Natural killer cell (primary cell): ENCODE results near the gene CMTM1. TPM values are rescaled to one million over a fixed set of nuclear protein-coding genes. Genes with fewer than 3 reads are reported as not detected.
A peak's percentile ranks its signal among the peaks of the same experiment; 100 is the strongest.

ENCODE experiments used
- ATAC-seq, 3 donors: fragments of 150-1000 bp in 2 of 3; fragments of 200-7000 bp in 1 of 3; cut with Tn5 transposase; 1 replicate in 1 of 3; 2 replicates in 2 of 3; pipeline ENCODE4 v1.10.0; 2021; ENCODE audit warnings: mild to moderate bottlenecking in 2 of 3, moderate library complexity in 2 of 3
- DNase-seq, 2 donors: peaks; one replicate each; pipeline versions ENCODE4 v3.0.0 to v3.0.0-alpha.2; 2013 to 2021; ENCODE audit warnings: mixed read lengths in 1 of 2
- H3K27ac ChIP-seq: one replicate; pipeline ENCODE4 v1.5.1; 2013; ENCODE audit warnings: mild to moderate bottlenecking, low read length
- H3K27me3 ChIP-seq: one replicate; pipeline ENCODE4 v1.6.1; 2013; ENCODE audit warnings: low read length; ENCODE audit not compliant: control insufficient read depth, insufficient read depth
- H3K36me3 ChIP-seq: one replicate; pipeline ENCODE4 v1.6.1; 2013; ENCODE audit warnings: low read length; ENCODE audit not compliant: control insufficient read depth, insufficient read depth
- H3K4me1 ChIP-seq: one replicate; pipeline ENCODE4 v1.6.1; 2013; ENCODE audit warnings: low read length; ENCODE audit not compliant: control insufficient read depth, insufficient read depth
- H3K4me3 ChIP-seq: one replicate; pipeline ENCODE4 v1.5.1; 2013; ENCODE audit warnings: low read length
- H3K9me3 ChIP-seq: one replicate; pipeline ENCODE4 v1.6.1; 2013; ENCODE audit warnings: low read length; ENCODE audit not compliant: control insufficient read depth, insufficient read depth
- H3K27ac Mint-ChIP-seq, 2 donors: one replicate each; pipeline ENCODE4 v1.8.0; 2022; ENCODE audit warnings: mild to moderate bottlenecking in 2 of 2, mixed read lengths in 2 of 2, moderate library complexity in 1 of 2
- H3K27me3 Mint-ChIP-seq, 2 donors: one replicate each; pipeline ENCODE4 v1.8.0; 2022; ENCODE audit warnings: low read depth in 2 of 2, mixed read lengths in 2 of 2
- H3K36me3 Mint-ChIP-seq: one replicate; pipeline ENCODE4 v1.8.0; 2022; ENCODE audit warnings: mixed read lengths
- H3K4me1 Mint-ChIP-seq, 2 donors: one replicate each; pipeline ENCODE4 v1.8.0; 2022; ENCODE audit warnings: mixed read lengths in 2 of 2
- H3K4me3 Mint-ChIP-seq: one replicate; pipeline ENCODE4 v1.8.0; 2022; ENCODE audit warnings: mild to moderate bottlenecking, moderate library complexity, mixed read lengths
- H3K9me3 Mint-ChIP-seq, 2 donors: one replicate each; pipeline ENCODE4 v1.8.0; 2022; ENCODE audit warnings: mixed read lengths in 2 of 2
- CTCF ChIP-seq: fragments of 200-600 bp; IDR thresholded peaks from one replicate; pipeline ENCODE4 v1.8.0; 2022; ENCODE audit warnings: antibody characterized with exemption
- WGBS: methylation state at CpG from one replicate; pipeline ENCODE4 v1.1.7; 2013; ENCODE audit warnings: missing lambda C conversion rate; ENCODE audit not compliant: insufficient coverage; 5-methylcytosine and 5-hydroxymethylcytosine counted together
- intact Hi-C: fragments of 100-400 bp; cut with micrococcal nuclease; formaldehyde crosslinking; loops from one replicate; pipeline ENCODE4 v1.14.2; 2022
- total RNA-seq, 4 donors: library from RNA; stranded (reverse); fragments of 120-200 nt in 1 of 4; gene quantifications; one replicate each; pipeline versions ENCODE4 v1.2.3 to v1.2.4, GENCODE V29; 2013 to 2022

CMTM1 gene
- total RNA-seq, 3 donors from 2014 or later (not counting 1 experiment from before 2014, with no cell fraction given), result 4.4 to 8.5 (median 7.8) TPM

GRCh38 chr16:66541388-66542355, 24.6 kb upstream of the CMTM1 start:
- Mint-ChIP-seq H3K27me3 (no peaks in the 10 kb centered on the region), H3K4me1 (peaks cover 5 to 20% of the 10 kb centered on the region in 2 donors), H3K9me3 (no peaks in the 10 kb centered on the region), H3K27ac (no peak overlapping the region), H3K36me3 (no peaks in the 10 kb centered on the region), H3K4me3 (no peak overlapping the region)
- Histone ChIP-seq H3K9me3 (no peaks in the 10 kb centered on the region), H3K4me1 (peaks cover 11% of the 10 kb centered on the region), H3K36me3 (no peaks in the 10 kb centered on the region), H3K4me3 (no peak overlapping the region), H3K27me3 (no peaks in the 10 kb centered on the region), H3K27ac (no peak overlapping the region)
- TF ChIP-seq CTCF, result no peak
- ATAC-seq (no peak), DNase-seq (no peak)
- intact Hi-C loops, result no loop called here
- 95% methylated on average over 18 of the region's 18 CpGs for WGBS

GRCh38 chr16:66542396-66542795, 23.8 kb upstream of the CMTM1 start:
- H3K27me3 ChIP-seq, result no peaks in the 10 kb centered on the region
- H3K36me3 ChIP-seq, result no peaks in the 10 kb centered on the region
- no peaks in the 10 kb centered on the region for H3K9me3 ChIP-seq
- H3K4me3 ChIP-seq, result no peak overlapping the region
- WGBS, result 90% methylated on average over 3 of the region's 3 CpGs
- intact Hi-C loops, result no loop called here
- peaks cover 16% of the 10 kb centered on the region for H3K4me1 ChIP-seq
- DNase-seq, result no peak
- Mint-ChIP-seq H3K36me3 (no peaks in the 10 kb centered on the region), H3K27me3 (no peaks in the 10 kb centered on the region), H3K27ac (no peak overlapping the region), H3K4me1 (peaks cover 8 to 28% of the 10 kb centered on the region in 2 donors), H3K4me3 (no peak overlapping the region), H3K9me3 (no peaks in the 10 kb centered on the region)
- no peak overlapping the region for H3K27ac ChIP-seq
- no peak for TF ChIP-seq CTCF
- ATAC-seq, result no peak

- H3K27me3 Mint-ChIP-seq, result no peaks in the 10 kb centered on the region
- H3K9me3 Mint-ChIP-seq, result no peaks in the 10 kb centered on the region
- no peak overlapping the region for H3K4me3 Mint-ChIP-seq
- H3K36me3 Mint-ChIP-seq, result no peaks in the 10 kb centered on the region
- 93% methylated on average over 6 of the region's 6 CpGs for WGBS
- no peak for TF ChIP-seq CTCF
- DNase-seq (no peak), ATAC-seq (no peak)
- intact Hi-C loops, result no loop called here
- H3K27me3 ChIP-seq, result no peaks in the 10 kb centered on the region
- no peak overlapping the region for H3K27ac ChIP-seq
- no peaks in the 10 kb centered on the region for H3K9me3 ChIP-seq
- H3K4me1 Mint-ChIP-seq, result peaks cover 20 to 39% of the 10 kb centered on the region in 2 donors
- H3K27ac Mint-ChIP-seq, result peak overlapping the region in 1 of 2 donors; percentile 2
- no peak overlapping the region for H3K4me3 ChIP-seq
- no peaks in the 10 kb centered on the region for H3K36me3 ChIP-seq
- peaks cover 24% of the 10 kb centered on the region for H3K4me1 ChIP-seq
Observed at GRCh38 chr16:66543541-66543940, 22.7 kb upstream of the CMTM1 start.
